NOMO-1 treated with dmso at 0.1 percent for 144 hours (cell line): Measurements from ENCODE around the gene ST8SIA6.

Experiments used
- DNase-seq: peaks from one replicate; lab custom pipeline; 2025; ENCODE audit not compliant: unreplicated experiment; lab: John Stamatoyannopoulos, UW

ST8SIA6 gene

DNA sequence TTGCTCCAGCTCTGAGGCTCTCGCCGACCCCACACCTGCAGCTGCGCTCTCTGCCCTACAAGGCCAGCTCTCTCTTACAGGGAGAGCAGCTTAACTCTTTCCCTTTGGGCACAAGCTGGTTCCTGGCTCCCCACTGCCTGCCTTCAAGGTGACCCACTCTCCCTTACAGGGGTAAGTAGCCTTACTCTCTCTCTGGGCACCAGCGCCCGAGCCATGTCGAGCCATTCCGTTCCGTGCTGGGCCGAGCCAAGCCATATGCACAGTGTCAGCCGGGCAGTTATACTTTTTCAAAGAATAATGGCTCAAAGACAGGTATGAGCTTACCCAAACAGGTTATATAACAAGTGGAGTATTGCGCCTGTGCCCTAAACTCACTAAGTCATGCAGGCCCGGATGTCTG, 181.7 kb downstream of the ST8SIA6 start:
- no peak for DNase-seq
